NCI-H1417 treated with DMSO at 0.1 percent for 48 hours (cell line): ENCODE results near the gene MAPRE2.

ENCODE experiments used
- DNase-seq: peaks from one replicate; lab custom pipeline; 2025; lab: John Stamatoyannopoulos, UW

MAPRE2 gene

DNA sequence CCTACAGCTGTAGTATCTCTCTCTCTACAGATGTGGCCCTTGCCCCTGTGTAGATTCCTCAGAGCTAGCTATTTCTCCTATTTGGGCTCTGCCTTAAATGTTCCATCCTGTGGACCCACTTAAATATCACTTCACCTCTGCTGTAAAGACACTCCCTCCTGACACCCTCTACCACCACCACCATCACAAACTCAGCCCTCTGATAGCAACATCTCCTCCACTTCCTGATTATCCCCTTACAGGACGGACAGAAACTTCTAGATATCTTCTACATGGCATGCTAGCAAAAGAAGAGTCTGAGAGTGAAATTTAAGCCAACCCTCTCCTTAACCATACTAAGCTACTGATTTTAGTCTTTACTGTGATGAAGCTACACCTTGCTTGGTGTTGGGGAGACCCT is 3.2 kb upstream of the MAPRE2 start:
- no peak for DNase-seq

DNA sequence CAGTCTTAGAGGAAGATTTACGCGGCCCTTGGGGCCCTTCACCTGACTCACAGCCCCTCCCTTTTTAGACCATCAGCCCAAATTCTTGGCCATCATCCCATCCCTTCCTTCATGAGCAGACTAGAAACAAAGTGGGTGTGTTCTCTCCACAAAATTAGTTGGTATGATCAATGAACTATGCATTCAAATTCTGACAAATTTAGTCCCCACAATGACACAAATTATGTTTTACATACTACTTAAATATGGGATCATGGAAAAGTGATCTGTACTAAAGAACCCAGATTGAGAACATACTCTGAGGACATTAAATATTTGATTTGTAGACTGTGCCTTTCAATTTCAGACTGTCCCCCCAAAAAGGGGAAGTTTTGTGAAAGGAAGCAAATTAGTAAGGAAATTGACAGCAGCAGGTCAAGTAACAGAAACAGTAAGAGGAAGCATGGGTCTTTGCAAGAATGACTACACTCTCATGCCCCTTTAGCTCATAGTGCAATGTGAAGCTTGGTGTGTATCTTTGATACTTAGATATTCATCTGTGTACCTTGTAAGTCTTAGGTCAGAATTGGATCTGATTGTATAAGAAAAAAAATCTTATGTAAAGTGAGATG is 2.2 kb upstream of the MAPRE2 start:
- DNase-seq: no peak

DNA sequence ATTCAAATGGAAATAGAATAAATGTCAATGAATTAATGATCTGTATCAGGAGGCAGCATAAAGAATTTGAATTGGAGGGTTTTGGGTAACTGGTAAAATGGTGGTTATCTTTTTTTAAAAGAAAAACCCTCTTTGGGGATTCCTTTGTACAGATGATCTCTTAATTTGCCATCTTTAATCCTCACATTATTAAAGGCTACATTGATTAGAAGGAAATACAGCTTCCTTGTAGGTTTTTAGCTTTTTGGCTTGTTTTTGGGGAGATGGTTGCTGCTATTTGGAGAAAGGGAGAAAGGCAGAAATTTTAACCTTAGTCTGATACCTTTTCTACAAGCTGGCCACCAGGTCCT is 600 bp upstream of the MAPRE2 start:
- no peak for DNase-seq

DNA sequence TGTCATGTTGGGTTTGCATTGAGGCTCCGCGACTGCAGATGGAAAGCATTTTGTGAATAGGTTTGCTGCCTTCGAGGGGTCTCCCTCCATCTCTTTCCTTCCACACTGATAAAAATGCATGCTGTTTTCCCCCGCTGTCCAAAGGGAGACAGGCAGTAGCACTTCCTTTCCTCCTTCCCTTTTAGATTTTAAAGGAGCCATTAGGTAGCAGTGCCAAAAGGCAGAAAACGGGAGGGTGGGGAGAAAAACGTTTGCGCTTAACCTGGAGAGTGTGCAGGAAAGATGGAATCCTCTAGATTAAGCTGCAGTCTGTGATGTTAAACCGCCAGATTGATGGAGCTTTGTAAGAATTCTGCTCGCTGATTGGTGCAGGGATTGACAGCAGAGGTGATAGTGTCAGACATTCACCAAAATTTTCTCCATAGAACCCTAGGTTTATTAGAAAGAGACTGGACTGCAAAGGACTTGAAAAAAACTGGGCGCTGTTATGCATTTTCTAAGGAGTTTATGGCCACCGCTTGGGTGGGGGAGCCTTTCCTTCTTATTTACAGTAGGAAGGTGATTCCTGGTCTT is 688 bp downstream of the MAPRE2 start:
- DNase-seq: no peak

DNA sequence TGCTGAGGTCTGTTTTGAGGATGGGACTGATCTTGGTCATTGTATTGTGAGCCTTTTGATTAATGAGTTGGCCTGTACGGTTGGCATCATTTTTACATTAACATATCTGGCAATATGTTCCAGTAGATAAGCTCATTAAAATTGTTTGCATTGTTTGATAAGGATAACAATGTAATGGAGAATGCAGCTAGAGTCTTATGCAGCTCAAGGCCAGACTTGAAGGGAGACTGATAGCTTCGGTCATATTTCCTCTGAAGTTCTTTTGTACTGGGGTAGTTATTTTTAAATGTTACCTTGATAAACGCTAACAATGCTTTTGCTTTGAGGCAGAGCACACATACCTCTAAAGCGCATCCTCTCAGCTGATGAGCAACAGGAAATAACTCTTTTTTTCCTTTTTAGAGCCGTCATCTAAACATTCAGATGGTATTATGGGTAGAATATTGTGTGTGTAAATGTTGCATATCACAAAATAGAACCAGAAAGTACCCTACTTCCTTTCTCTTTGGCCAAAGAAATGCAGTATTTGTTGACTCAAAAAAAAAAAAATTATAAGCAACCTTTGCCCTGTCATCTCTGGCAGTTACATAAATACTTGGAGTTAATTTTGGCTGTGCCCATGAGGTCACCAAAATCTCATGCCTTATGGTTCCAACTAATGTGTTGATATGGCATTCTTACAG is 1.3 kb downstream of the MAPRE2 start:
- DNase-seq: no peak

DNA sequence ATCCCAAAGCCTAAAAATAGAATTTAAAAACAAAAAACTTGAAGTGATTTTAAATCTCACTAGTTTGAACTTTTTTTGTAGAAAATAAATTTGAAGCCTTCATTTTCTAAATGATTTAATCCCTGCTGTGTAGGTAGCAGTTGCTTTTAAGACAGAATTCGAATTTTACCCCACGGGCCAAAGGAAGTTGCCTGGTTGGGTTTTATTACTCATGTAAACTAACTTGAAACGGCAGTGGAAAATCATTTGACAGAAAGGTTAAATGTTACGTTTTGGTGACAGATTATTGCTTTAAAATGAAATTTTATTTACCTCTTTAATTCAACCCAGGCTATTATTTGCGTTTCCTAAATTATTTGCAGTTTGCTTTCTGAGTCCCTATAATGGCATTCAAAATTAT is 2.0 kb downstream of the MAPRE2 start:
- DNase-seq: no peak

DNA sequence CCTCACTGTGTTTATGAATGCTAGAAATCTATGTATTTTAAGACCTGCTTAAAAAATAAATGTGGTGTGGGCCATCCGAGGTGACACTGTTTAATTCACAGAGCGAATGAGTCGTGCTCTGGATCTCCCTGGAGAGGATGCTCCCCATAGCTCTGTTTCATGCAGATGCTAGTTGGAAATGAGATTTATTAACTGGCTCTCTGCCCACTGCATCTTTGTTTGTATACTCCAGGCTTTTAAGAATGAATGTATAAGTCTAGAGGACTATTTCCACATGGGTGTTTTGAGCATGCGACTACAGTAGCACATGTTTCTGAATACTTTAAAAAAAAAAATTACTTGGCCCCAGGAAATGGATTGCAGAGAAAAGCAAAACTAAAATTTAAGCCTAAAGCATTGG is 3.9 kb downstream of the MAPRE2 start:
- peak; percentile 48 for DNase-seq

DNA sequence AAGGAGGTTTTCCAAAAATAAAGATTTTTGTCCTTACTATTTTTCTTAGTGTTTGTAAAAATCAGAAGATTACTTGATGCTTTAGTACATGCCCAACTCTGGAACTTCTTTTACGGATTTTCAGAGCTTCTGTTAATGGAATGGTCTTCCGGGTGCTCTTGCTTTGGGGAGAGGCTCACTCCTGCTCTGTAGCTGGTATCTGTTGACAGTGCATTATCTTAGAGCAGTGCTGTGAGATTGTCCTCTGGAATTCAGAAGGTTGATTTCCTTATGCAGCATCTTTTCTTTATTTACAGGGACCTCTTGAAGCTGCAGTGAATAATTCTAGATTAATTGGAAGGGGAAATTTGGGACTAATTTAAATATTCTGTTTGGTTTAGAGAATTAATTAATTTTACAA is 4.6 kb downstream of the MAPRE2 start:
- no peak for DNase-seq

DNA sequence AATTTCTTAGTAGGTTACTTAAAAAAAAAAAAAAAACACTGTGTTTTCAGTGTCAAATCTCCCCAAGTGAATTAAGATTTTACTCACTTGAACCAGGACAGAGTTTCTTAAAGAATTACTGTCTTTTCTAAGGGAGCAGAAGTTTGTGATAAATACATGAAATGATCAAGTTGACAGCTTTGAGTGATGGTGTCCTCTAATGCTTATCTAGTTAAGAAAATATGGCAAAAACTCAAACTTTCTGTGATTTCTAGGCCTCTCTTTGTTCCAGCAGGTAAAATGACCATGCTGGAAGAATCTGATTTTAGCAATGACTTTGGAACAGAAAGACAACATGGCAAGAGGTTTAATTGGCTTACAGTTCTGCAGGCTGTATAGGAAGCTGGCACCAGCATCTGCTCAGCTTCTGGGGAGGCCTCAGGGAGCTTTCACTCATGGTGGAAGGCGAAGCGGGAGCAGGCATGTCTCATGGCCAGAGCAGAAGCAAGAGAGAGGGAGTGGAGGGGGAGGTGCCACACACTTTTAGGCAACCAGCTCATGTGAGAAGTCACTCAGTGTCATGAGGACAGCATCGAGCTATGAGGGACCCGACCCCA is 6.6 kb downstream of the MAPRE2 start:
- no peak for DNase-seq

DNA sequence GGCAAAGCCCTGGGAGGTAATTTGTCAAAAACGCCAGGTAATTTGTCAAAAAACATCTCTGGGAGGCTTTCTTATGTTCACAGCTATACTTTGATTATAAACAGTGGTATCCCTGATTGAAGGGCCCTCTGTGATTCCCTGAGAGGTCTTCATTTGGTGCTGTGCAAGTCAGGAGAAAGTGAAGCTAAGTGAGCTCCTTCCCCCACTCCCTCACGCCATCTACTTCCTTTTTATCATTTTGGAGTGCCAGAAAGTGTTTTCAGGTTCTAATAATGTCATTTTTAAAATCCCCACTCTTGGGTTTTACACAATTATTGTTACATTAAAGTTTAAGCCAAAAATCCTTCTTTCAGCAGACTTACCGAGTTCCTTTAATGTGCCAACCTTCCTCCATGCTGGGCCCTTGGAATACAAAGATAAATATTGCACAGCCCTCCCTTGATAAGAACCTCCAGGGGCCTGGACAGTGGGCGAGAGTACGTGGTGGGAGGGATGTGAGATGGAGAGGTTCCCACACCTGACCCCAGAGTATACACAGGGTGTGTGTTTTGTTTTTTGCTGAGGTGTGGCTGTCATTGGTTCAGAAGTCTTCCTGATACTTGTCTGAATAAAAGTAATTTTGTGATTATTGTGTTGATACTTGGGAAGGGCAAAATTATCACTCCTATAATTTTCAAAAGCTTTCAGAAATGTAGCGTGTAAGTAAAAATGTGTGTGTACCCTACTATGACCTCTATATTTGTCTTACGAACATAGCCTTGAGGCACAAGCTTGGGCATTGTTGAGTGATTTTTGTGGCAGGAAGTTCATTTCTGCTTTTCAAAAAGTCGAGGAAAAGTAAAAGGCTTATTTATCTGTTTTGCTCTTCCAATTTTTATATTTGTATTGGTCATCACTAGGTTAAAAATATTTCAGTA is 8.2 kb downstream of the MAPRE2 start:
- DNase-seq: no peak

DNA sequence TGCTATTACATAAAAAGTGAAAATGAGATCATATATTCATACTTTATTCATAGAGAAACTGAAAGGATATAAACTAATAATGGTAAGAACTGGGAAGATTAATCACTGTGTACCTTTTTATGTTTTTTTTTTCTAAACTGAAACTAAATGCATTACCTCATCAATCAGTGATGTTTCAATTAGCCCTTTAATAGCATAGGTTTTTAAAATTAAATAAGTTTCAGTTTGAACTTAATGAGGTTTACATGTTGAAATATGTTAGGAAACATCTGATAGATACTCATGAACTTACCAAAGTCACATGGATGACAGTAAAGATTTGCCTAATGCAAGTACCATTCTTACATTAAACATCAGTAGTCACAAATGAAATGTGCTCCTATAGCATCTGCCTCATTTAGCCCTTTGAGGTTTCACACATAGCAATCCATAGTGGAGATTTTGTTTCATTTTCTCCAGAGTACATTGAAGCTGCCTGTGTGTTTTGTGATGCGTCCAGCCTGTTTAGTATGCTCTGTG is 8.9 kb downstream of the MAPRE2 start:
- DNase-seq: no peak

DNA sequence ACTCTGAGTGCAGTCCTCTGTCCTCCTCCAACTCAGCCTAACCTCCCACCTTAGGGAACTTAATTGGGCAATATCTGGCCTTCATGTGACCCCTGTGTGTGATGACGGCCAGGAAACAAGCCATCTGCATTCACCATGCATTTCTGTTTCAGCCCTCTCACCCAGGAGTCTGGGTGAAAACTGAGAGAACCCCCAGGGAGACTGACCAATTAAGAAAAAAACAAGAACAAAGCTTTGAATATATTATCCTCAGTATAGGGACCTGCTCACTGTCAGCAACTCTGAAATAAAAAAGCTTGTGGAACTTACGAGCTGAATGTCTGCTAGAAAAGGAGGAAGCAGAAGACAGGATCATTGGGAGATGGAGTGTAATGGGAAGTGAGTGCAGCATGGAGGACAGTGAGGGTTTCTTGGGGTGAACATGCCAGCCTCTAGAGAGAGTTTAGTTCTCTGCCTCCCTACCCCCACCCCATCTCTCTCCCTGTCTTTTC is 9.5 kb downstream of the MAPRE2 start:
- DNase-seq: no peak

DNA sequence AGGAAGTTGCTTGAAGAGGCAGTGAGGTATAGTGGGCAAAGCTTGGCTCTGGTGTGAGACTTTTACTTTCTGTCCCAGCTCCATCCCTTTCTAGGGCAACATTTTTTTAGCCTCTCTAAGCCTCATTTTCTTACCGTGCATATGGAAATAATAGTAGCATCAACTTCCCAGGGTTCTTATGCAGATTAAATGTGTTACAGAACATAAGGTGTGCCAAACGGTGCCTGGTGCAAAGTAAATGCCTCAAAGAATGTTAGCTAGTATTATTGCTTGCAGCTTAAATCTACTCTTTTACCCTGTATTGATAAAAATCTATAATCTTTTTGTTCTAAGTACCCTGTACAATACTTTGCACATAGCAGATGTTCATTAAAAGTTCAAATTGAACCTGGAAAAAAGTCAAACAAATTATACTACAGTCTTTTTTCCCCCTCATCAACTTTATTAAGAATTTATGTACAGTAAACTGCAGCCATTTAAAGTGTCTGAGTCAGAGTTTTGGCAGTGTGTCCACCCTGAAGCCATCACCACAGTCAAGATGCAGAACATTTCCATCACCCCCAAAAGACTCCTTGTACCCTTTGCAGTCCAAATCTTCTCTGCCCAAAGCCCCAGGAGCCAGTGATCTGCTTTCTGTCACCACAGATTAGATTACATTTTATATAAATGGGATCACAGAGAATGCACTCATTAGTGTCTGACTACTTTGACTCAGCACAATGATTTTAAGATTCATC is 10.6 kb downstream of the MAPRE2 start:
- no peak for DNase-seq

DNA sequence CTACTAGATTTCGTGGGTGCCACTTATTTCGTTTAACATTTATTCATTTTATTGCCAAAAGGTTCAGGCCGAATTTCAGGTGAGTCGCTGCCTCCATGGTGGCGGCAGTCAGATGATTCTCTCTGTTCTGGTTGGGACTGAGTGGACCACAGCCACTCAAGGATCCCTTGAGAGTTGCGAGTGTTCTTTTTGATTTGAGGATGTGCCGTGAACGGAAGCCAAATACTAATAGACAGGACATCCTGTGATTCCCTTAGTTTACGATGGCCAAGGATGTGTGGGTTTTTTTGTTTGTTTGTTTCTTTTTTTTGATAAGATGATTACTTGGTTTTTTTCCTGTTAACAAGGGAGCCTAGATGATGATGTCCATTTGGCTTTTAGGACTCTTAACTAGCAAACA is 13.2 kb downstream of the MAPRE2 start:
- no peak for DNase-seq

DNA sequence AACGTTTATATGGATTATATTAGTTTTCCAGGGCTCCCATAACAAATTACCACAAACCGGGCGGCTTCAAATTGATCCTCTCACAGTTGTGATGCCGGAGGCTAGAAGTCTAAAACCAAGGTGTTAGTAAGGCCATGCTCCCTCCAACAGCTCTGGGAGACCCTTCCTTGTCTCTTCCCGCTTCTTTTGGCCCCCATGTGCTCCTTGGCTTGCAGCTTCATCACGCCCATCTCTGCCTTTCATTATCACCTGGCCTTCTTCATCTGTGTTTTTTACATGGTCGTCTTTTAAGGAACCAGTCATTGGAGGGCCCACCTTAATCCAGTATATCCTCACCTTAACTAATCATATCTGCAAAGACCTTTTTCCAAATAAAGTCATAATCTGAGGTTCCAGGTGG is 13.9 kb downstream of the MAPRE2 start:
- DNase-seq: no peak

DNA sequence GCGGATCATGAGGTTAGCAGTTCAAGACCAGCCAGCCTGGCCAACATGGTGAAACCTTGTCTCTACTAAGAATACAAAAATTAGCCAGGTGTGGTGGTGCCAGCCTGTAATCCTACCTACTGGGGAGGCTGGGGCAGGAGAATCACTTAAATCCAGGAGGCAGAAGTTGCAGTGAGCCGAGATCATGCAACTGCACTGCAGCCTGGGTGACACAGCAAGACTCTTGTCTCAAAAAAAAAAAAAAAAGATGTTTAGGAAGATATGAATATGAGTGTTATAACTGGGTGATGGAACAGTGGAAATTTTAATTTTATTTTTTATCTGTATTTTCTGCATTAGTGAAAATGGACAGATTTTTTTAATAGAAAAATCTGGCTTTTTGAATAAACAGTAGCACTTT is 14.5 kb downstream of the MAPRE2 start:
- no peak for DNase-seq

DNA sequence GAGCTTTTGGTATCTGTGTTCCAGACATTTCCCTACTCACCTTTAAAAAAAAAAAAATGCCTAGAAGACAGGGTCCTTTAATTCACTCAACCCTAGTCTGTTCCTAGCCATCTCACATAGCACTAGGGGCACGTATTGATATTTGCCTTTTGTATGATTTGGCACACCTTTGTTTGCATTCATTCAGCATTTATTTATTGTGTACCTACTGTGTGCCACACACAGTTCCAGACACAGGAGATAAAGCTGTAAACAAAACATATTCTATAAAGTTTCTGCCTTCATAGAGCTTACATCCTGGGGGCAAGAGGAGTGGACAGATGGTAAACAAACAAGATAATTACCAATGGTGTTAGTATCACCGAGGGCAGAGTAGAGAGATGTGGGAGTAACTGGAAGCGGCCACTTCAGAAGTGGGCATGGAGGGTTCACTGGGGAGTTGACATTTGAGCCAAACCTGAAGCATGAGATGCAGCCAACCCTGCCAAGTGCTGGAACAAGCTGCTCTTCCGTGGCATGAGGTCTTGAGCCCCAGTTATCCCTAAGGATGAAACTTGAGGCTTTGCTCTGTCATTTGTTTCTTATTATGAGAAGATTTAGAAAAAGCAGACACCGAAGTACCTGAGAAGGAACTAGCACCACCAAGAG is 18.2 kb downstream of the MAPRE2 start:
- DNase-seq: no peak

DNA sequence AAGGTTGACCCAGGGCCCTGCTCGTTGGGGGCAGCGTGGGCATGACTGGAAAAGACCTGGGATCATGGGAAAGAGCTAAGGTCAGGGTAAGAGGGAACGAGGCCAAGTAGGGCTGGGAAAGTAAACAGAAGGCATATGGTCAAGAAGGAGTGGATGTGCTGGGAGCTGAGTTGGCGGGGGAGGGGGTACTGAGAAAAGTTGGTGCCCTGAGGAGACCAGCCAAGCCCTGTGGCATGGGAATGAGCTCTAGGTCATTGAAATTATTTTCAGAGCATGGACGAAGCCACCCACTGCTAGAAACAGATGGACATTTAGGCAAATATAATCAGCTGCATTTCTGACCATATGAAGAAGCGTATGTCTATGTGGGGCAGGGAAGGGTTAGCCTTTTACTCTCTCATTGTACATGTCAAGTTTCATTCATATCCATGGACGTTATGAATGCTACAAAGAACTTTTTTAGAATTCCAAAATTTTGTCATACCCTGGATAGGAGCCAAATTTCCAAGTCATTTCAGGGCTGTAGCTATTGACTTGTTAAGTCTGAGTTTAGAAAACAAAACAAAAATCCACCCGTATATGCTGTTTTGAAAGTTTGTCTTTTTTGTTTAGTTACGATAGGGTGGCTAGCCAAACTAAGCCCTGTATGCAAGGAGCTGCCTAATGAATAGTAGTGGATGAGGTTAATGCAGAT is 19.1 kb downstream of the MAPRE2 start:
- DNase-seq: no peak

DNA sequence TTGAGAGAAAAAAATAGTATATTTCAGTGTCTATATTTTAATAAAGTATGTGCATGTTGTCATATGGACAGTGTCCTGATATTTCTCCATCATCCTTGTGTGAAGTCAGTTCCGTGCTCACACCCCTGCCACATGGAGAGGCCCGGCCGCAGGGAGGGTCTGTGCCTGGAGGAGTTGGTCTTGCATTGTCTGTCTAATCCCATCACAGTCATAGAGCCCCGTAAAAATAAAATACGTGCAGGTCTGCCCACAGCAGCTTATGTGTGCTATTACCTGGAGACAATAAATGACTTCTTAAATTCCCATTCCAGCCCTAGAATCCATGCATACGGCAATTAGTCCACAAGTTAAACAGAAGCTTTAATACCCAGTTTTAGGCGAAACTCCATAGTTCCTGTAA is 20.1 kb downstream of the MAPRE2 start:
- DNase-seq: no peak

DNA sequence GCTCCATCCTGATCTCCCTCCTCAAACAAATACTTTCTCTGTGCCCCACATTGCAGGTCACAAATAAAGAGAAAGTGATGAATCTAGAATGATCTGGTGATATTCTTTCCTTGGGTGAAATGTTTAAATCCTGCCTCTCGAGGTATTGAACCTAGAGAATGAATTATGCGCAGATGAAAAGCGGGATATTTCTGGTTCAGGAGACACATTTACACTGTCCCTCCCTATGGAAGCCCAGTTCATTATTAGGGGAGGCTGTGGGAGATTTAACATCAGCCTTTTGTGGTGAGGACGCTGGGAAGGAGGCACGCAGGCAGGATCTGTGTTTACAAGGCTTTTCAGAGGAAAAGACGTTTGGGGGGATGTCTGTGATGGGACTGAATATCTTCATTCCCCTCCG is 20.6 kb downstream of the MAPRE2 start:
- no peak for DNase-seq
